AG04450 (cell line): ENCODE results near the gene CAMKMT. TPM values are rescaled to one million over a fixed set of nuclear protein-coding genes. Genes with fewer than 3 reads are reported as not detected.

Experiments used
- CTCF ChIA-PET: fragments of 300-600, 350-600 bp; formaldehyde crosslinking; extraction: SDS; loops from one replicate; lab custom pipeline; 2022; ENCODE audit warnings: antibody characterized with exemption, inconsistent platforms; lab: Charles Lee
- POLR2A ChIA-PET: fragments of 350-600 bp; formaldehyde crosslinking; extraction: SDS; loops from one replicate; lab custom pipeline; 2021; ENCODE audit warnings: antibody characterized with exemption, inconsistent platforms; lab: Yijun Ruan, JAX
- DNase-seq: peaks from one replicate; pipeline ENCODE4 v3.0.0-alpha.2; 2011; ENCODE audit warnings: low read depth, low spot score
- H3K27ac ChIP-seq: one replicate; pipeline ENCODE4 v1.5.1; 2012; ENCODE audit warnings: low read depth, low read length, control low read depth
- H3K27me3 ChIP-seq: one replicate; pipeline ENCODE4 v1.6.0; 2012; ENCODE audit warnings: low read length; ENCODE audit not compliant: control insufficient read depth, insufficient read depth
- H3K4me3 ChIP-seq: 2 replicates; pipeline ENCODE4 v1.5.1; 2011; ENCODE audit warnings: mild to moderate bottlenecking, low read depth, low read length, control low read depth
- H3K9me3 ChIP-seq: 2 replicates; pipeline ENCODE4 v1.5.1; 2012; ENCODE audit warnings: low read length; ENCODE audit not compliant: control insufficient read depth, insufficient read depth
- CTCF ChIP-seq: IDR thresholded peaks from 2 replicates; pipeline ENCODE4 v1.5.1; 2011; ENCODE audit warnings: low read depth, low read length, control low read depth, inconsistent platforms
- polyA plus RNA-seq: library from polyadenylated mRNA; depleted of rRNA; stranded (reverse); fragments of >200 nt; gene quantifications from 2 replicates; pipeline ENCODE4 v1.2.3, GENCODE V29; 2011

Gene CAMKMT
- polyA plus RNA-seq, 1 experiment = 10.2 TPM

- Histone ChIP-seq H3K4me3 (no peak overlapping the region), H3K27me3 (no peaks in the 10 kb centered on the region), H3K27ac (no peak overlapping the region), H3K9me3 (no peaks in the 10 kb centered on the region)
- CTCF ChIA-PET = interaction anchor here (4.4 kb wide), 1 partner anchor 20 kb away, joined by 46 read pairs; no protein-coding TSS in a partner anchor
- no peak for DNase-seq
- no peak for TF ChIP-seq CTCF
- POLR2A ChIA-PET = no interaction called here
Observed at GRCh38 chr2:44459739-44460138, 98.0 kb downstream of the CAMKMT start.

GRCh38 chr2:44462934-44463849 lies 101.4 kb downstream of the CAMKMT start:
- H3K27me3 ChIP-seq = no peaks in the 10 kb centered on the region
- TF ChIP-seq CTCF = no peak
- no peak for DNase-seq
- 0 out of 2 replicates have a peak, but pooled peaks cover 3% of the 10 kb centered on the region for H3K9me3 ChIP-seq
- no peak overlapping the region for H3K4me3 ChIP-seq
- POLR2A ChIA-PET = no interaction called here
- CTCF ChIA-PET = interaction anchor here (2.2 to 3.4 kb wide), 2 partner anchors 15 to 16 kb away, joined by 4 to 40 read pairs; no protein-coding TSS in a partner anchor
- no peak overlapping the region for H3K27ac ChIP-seq

GRCh38 chr2:44464437-44464836 lies 102.7 kb downstream of the CAMKMT start:
- Histone ChIP-seq H3K27me3 (no peaks in the 10 kb centered on the region), H3K27ac (no peak overlapping the region), H3K9me3 (0 out of 2 replicates have a peak, but pooled peaks cover 3% of the 10 kb centered on the region), H3K4me3 (no peak overlapping the region)
- TF ChIP-seq CTCF = no peak
- ChIA-PET POLR2A (no interaction called here), CTCF (interaction anchor here (0.5 to 3.4 kb wide), 4 partner anchors 12 to 27 kb away, joined by 4 to 40 read pairs (median 5); no protein-coding TSS in a partner anchor)
- DNase-seq = no peak

- no peak for DNase-seq
- CTCF ChIA-PET = interaction anchor here (0.6 to 5.9 kb wide), 3 partner anchors 10 to 426 kb away, joined by 3 to 95 read pairs (median 10); no protein-coding TSS in a partner anchor
- no peak overlapping the region for H3K4me3 ChIP-seq
- TF ChIP-seq CTCF = no peak
- no peaks in the 10 kb centered on the region for H3K27me3 ChIP-seq
- H3K9me3 ChIP-seq = 0 out of 2 replicates have a peak, but pooled peaks cover 3% of the 10 kb centered on the region
- H3K27ac ChIP-seq = no peak overlapping the region
- POLR2A ChIA-PET = no interaction called here
Observed at GRCh38 chr2:44470151-44470550, 108.4 kb downstream of the CAMKMT start.
